GM19463 (cell line): ENCODE measurements around the gene PARS2.
A peak's percentile ranks its signal among the peaks of the same experiment; 100 is the strongest.
"Not testable (repeated sequence)": the region's sequence is repeated elsewhere in the genome, so short reads cannot be mapped to it uniquely, and the experiment has no call there.

Experiments
- ATAC-seq: cut with Tn5 transposase; IDR thresholded peaks from one replicate; pipeline ENCODE4 v1.9.1; 2021; ENCODE audit warnings: mild to moderate bottlenecking, moderate library complexity; ENCODE audit not compliant: unreplicated experiment

PARS2 gene

GRCh38 chr1:54775828-54776721 lies 11.8 kb upstream of the PARS2 start:
- not testable (repeated sequence) for ATAC-seq

GRCh38 chr1:54774820-54775498 lies 10.6 kb upstream of the PARS2 start:
- no peak for ATAC-seq

GRCh38 chr1:54772951-54773350 lies 8.6 kb upstream of the PARS2 start:
- no peak for ATAC-seq

GRCh38 chr1:54768093-54768492 lies 3.8 kb upstream of the PARS2 start:
- ATAC-seq, result no peak

GRCh38 chr1:54767526-54767925 lies 3.2 kb upstream of the PARS2 start:
- ATAC-seq, result no peak

GRCh38 chr1:54766726-54767125 lies 2.4 kb upstream of the PARS2 start:
- ATAC-seq, result no peak

- peak; percentile 13 for ATAC-seq
Observed at GRCh38 chr1:54764922-54765561, 719 bp upstream of the PARS2 start.

- no peak for ATAC-seq
Observed at GRCh38 chr1:54763816-54764132, 549 bp downstream of the PARS2 start.

GRCh38 chr1:54758678-54759348 lies 5.5 kb downstream of the PARS2 start:
- ATAC-seq, result no peak

- no peak for ATAC-seq
Observed at GRCh38 chr1:54757833-54758232, 6.5 kb downstream of the PARS2 start.

GRCh38 chr1:54754486-54755285 lies 9.6 kb downstream of the PARS2 start:
- no peak for ATAC-seq

GRCh38 chr1:54754045-54754444 lies 10.3 kb downstream of the PARS2 start:
- no peak for ATAC-seq

GRCh38 chr1:54751426-54751825 lies 12.9 kb downstream of the PARS2 start:
- ATAC-seq, result no peak

- ATAC-seq, result no peak
Observed at GRCh38 chr1:54750596-54750995, 13.7 kb downstream of the PARS2 start.

- ATAC-seq, result no peak
Observed at GRCh38 chr1:54748094-54748835, 16.1 kb downstream of the PARS2 start.

GRCh38 chr1:54745864-54746263 lies 18.5 kb downstream of the PARS2 start:
- no peak for ATAC-seq

- ATAC-seq, result no peak
Observed at GRCh38 chr1:54745274-54745673, 19.0 kb downstream of the PARS2 start.

GRCh38 chr1:54744696-54745095 lies 19.6 kb downstream of the PARS2 start:
- ATAC-seq, result no peak

- ATAC-seq, result no peak
Observed at GRCh38 chr1:54743416-54744226, 20.7 kb downstream of the PARS2 start.
